HEK293 (cell line): ENCODE measurements around the gene MTUS2.

ENCODE experiments used
- AEBP2 ChIP-seq: fragments of 450-650 bp; formaldehyde crosslinking; IDR thresholded peaks from 2 replicates; pipeline ENCODE4 v1.5.1; 2016; ENCODE audit warnings: missing biosample characterization, missing genetic modification characterization, borderline replicate concordance
- ZNF112 ChIP-seq: fragments of 450-650 bp; formaldehyde crosslinking; IDR thresholded peaks from 2 replicates; pipeline ENCODE4 v1.5.0; 2017; ENCODE audit warnings: missing biosample characterization, missing genetic modification characterization
- TF ChIP-seq, protein P1 (sequence below): fragments of 450-650 bp; formaldehyde crosslinking; conservative IDR thresholded peaks from 2 replicates; pipeline ENCODE4 v1.5.1; 2016; ENCODE audit warnings: low read depth, missing biosample characterization, missing genetic modification characterization

DNA sequence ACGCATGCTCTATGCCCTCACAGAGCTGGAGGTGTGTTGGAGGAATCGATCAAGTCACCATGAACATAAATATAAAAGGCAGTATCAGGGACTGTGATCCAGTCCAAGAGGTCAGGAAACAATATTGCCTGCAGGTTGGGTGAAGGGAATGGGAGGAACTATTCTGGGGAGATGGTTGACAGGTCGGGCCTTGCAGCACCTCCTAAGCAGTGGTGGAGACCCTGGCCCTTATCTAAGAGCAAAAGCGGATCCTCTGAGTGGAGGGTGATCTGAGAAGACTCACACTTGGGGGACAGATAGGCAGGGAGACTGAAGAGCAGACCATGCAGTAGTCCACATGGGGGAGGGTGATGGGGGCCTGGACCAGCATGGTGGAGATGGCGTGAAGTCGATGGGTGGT lies 561.9 kb downstream of the MTUS2 start:
- TF ChIP-seq, protein P1, sequence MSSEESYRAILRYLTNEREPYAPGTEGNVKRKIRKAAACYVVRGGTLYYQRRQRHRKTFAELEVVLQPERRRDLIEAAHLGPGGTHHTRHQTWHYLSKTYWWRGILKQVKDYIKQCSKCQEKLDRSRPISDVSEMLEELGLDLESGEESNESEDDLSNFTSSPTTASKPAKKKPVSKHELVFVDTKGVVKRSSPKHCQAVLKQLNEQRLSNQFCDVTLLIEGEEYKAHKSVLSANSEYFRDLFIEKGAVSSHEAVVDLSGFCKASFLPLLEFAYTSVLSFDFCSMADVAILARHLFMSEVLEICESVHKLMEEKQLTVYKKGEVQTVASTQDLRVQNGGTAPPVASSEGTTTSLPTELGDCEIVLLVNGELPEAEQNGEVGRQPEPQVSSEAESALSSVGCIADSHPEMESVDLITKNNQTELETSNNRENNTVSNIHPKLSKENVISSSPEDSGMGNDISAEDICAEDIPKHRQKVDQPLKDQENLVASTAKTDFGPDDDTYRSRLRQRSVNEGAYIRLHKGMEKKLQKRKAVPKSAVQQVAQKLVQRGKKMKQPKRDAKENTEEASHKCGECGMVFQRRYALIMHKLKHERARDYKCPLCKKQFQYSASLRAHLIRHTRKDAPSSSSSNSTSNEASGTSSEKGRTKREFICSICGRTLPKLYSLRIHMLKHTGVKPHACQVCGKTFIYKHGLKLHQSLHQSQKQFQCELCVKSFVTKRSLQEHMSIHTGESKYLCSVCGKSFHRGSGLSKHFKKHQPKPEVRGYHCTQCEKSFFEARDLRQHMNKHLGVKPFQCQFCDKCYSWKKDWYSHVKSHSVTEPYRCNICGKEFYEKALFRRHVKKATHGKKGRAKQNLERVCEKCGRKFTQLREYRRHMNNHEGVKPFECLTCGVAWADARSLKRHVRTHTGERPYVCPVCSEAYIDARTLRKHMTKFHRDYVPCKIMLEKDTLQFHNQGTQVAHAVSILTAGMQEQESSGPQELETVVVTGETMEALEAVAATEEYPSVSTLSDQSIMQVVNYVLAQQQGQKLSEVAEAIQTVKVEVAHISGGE, result no peak
- TF ChIP-seq ZNF112 (tag by site-specific recombination) (no peak), AEBP2 (tag by site-specific recombination) (no peak)
